Psoas muscle (tissue), 8 donors: Measurements from ENCODE around the gene PLXDC1. TPM values are rescaled to one million over a fixed set of nuclear protein-coding genes. Genes with fewer than 3 reads are reported as not detected.

Source experiments
- ATAC-seq, 4 donors: fragments of 200-7000 bp; cut with Tn5 transposase; one replicate each; pipeline ENCODE4 v1.9.1; 2020; ENCODE audit warnings: moderate library complexity in 3 of 4, mild to moderate bottlenecking in 2 of 4
- DNase-seq, 2 donors: peaks; one replicate each; pipeline ENCODE4 v3.0.0-alpha.2; 2020
- H3K27ac ChIP-seq: fragments of 200-600 bp; one replicate; pipeline ENCODE4 v1.8.0; 2022
- H3K27me3 ChIP-seq, 3 donors: fragments of 200-600 bp in 1 of 3; one replicate each; pipeline versions ENCODE4 v1.6.1 to v1.8.0; 2013 to 2022; ENCODE audit warnings: low read length in 2 of 3, mild to moderate bottlenecking in 2 of 3, moderate library complexity in 1 of 3; ENCODE audit not compliant: insufficient read depth in 3 of 3
- H3K36me3 ChIP-seq, 2 donors: fragments of 200-600 bp in 1 of 2; one replicate each; pipeline versions ENCODE4 v1.6.1 to v1.8.0; 2013 to 2022; ENCODE audit warnings: low read depth in 1 of 2, mild to moderate bottlenecking in 1 of 2, moderate library complexity in 1 of 2; ENCODE audit not compliant: insufficient read depth in 1 of 2
- H3K4me1 ChIP-seq: fragments of 200-600 bp; one replicate; pipeline ENCODE4 v1.8.0; 2022
- H3K4me3 ChIP-seq: fragments of 200-600 bp; one replicate; pipeline ENCODE4 v1.8.0; 2022; ENCODE audit warnings: mild to moderate bottlenecking
- H3K9me3 ChIP-seq: fragments of 200-600 bp; one replicate; pipeline ENCODE4 v1.8.0; 2022
- WGBS, 3 donors: extraction: QIAGEN DNeasy Blood & Tissue Kit; methylation state at CpG; one replicate each; pipeline versions ENCODE4 v1.1.6 to v1.1.7; 2013; 5-methylcytosine and 5-hydroxymethylcytosine counted together
- intact Hi-C, 2 donors: fragments of 100-400 bp; cut with DNase I; formaldehyde crosslinking; loops; one replicate each; pipeline versions ENCODE4 v1.11.0 to v1.14.2; 2022
- polyA plus RNA-seq, 3 donors: library from polyadenylated mRNA; stranded (reverse); fragments of 200-250 nt; gene quantifications; one replicate each; pipeline ENCODE4 v1.2.3, GENCODE V29; 2013
- total RNA-seq, 4 donors: library from RNA; stranded (reverse); fragmentation: NEBNext Ultra II Directional in 2 of 4; extraction: Animal tissue kit (Norgen Biotek cat#: 25700) in 2 of 4; gene quantifications; one replicate each; pipeline versions ENCODE4 v1.2.1 to v1.2.4, GENCODE V29; 2021 to 2023
- TF ChIP-seq, protein P1 (sequence below): fragments of 200-600 bp; IDR thresholded peaks from one replicate; pipeline ENCODE4 v1.8.0; 2022; ENCODE audit warnings: antibody characterized with exemption
- donor health status: healthy with polysubstance abuse.
- donor health status: DM: no; HTN: no; CAD: no; lungs with moderate emphysema.
- donor health status: Bipolar disorder and iron deficiency.
- donor health status: healthy.
- donor health status: DM: yes; HTN: yes; CAD: no.
- donor health status: DM: no; HTN: no; CAD: no.
- donor health status: DM: no; HTN: no; CAD: no.
- donor health status: DM: yes; HTN: yes; CAD: no.

The PLXDC1 gene
- total and polyA plus RNA-seq, 7 donors: 2.3 to 9.2 (median 3.2) TPM

DNA sequence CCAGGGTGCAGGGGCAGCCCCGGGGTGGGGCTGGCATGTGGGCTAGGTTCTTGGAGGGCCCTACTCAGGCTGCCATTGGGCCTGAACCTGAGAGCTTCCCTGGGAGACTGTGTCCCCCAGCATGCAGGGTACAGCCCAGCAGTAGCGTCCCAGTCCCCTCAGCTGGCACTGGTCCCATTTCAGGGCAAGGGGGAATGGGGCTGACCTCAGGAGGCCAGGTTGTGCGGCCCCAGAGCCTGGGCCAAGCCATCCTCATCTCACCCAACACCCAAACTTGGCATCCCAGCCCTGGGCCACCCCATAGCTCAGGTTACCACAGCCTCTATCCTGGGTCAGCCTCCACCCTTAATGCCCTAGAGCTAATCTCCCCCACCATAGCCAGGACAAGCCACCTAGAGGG, 6.3 kb downstream of the PLXDC1 start:
- no peak for ATAC-seq
- intact Hi-C loops: no loop called here
- Histone ChIP-seq H3K36me3 (no peaks in the 10 kb centered on the region), H3K4me3 (no peak overlapping the region), H3K27me3 (peaks cover 0 to 4% (median 0%) of the 10 kb centered on the region in 3 donors), H3K27ac (no peak overlapping the region), H3K9me3 (no peaks in the 10 kb centered on the region), H3K4me1 (no peaks in the 10 kb centered on the region)
- TF ChIP-seq, protein P1, sequence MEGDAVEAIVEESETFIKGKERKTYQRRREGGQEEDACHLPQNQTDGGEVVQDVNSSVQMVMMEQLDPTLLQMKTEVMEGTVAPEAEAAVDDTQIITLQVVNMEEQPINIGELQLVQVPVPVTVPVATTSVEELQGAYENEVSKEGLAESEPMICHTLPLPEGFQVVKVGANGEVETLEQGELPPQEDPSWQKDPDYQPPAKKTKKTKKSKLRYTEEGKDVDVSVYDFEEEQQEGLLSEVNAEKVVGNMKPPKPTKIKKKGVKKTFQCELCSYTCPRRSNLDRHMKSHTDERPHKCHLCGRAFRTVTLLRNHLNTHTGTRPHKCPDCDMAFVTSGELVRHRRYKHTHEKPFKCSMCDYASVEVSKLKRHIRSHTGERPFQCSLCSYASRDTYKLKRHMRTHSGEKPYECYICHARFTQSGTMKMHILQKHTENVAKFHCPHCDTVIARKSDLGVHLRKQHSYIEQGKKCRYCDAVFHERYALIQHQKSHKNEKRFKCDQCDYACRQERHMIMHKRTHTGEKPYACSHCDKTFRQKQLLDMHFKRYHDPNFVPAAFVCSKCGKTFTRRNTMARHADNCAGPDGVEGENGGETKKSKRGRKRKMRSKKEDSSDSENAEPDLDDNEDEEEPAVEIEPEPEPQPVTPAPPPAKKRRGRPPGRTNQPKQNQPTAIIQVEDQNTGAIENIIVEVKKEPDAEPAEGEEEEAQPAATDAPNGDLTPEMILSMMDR: no peak
- DNase-seq: peak in 1 of 2 donors; percentile 48
- 64 to 75% (median 68%) methylated on average over 3 of the region's 3 CpGs for WGBS, 3 donors

DNA sequence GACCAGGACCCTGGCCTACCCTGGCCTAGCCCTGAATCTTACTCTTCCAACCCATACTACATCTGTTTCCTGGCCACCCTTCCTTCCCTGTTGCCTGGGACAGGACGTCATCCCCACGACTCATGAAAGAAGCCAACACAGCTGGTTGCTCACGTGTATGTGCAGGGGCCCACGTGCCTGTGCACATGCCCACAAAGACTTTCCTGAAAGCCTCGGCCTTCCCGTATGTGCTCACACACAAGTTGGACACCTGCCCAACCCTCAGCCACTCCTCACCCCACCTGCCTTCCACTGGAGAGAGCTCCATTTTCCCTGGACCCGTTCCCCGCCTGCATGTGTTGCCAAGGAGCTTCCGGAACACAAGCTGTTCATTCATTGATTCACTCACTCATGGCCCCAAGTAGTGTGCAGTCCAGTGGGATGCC, 7.0 kb downstream of the PLXDC1 start:
- Histone ChIP-seq H3K9me3 (no peaks in the 10 kb centered on the region), H3K36me3 (no peaks in the 10 kb centered on the region), H3K27ac (peak overlapping the region; percentile 57), H3K4me3 (no peak overlapping the region), H3K27me3 (no peaks in the 10 kb centered on the region), H3K4me1 (no peaks in the 10 kb centered on the region)
- intact Hi-C loops: no loop called here
- DNase-seq: peak; percentile 93 to 95
- peak; percentile 75 to 83 (median 80) for ATAC-seq
- 8 to 19% (median 12%) methylated on average over 9 of the region's 9 CpGs for WGBS, 3 donors
- TF ChIP-seq, protein P1: no peak

DNA sequence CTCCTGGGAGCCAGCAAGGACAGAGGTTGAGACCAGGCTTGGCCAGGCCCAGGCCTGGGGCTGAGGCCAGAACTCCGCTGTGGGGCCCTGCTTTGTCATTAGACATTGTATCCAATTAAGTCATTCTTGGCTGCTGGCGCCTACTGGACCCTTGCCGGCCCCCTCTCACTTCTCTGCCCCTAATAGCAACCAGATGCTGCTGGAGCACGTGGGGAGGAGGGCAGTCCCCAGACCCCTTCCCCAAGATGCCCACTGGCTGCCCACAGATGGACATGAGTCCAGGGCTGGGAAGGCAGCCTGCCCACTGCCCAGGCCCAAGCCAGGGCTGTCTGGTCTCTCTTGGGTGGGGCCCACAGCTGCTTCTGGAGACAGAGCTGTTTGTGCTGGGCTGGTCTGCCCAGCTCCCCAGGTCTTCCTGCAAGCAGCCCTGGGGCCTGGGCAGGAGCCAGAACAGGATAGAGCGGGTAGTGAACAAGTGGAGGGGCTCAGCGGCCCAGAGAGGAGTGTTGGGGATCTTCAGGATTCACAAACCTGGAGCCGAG, 7.8 kb downstream of the PLXDC1 start:
- TF ChIP-seq, protein P1: no peak
- Histone ChIP-seq H3K36me3 (no peaks in the 10 kb centered on the region), H3K4me3 (no peak overlapping the region), H3K27me3 (no peaks in the 10 kb centered on the region), H3K4me1 (no peaks in the 10 kb centered on the region), H3K27ac (peak overlapping the region; percentile 57), H3K9me3 (no peaks in the 10 kb centered on the region)
- ATAC-seq (peak; percentile 38 to 72 (median 47)), DNase-seq (peak; percentile 79 to 86)
- WGBS, 3 donors: 46 to 60% (median 47%) methylated on average over 7 of the region's 7 CpGs
- intact Hi-C loops: no loop called here

DNA sequence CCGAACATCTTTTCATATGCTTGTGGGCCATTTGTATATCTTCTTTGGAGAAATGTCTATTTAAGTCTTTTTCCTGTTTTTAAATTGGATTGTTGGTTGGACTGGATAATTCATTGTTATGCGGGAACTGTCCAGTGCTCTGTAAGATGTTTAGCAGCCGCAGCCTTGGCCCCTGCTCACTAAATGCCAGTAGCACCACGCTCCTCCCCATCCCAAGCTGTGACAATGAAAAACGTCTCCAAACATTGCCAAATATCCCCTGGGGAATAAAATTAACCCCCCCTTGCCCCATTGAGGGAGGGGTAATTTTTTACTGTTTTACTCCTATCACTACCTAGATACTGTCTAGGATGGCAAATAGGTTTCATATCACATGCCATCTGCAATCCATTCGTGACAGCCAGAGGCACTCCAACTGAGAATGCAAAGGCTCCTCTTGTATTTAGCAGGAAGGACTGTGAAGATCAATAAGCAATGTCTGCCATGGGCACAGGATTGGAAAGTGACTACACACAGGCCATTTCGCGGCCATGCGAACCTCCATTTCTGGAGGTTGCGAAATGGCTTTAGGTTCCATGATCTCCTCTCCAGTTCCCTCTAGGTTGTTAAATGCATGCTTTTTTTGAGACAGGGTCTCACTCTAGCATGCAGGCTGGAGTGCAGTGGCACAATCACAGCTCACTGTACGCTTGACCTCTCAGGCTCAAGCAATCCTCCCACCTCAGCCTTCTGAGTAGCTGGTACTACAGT, 9.3 kb downstream of the PLXDC1 start:
- WGBS, 3 donors: 76 to 85% (median 81%) methylated on average over 11 of the region's 11 CpGs
- Histone ChIP-seq H3K27ac (no peak overlapping the region), H3K4me1 (no peaks in the 10 kb centered on the region), H3K9me3 (no peaks in the 10 kb centered on the region), H3K27me3 (no peaks in the 10 kb centered on the region), H3K4me3 (no peak overlapping the region), H3K36me3 (no peaks in the 10 kb centered on the region)
- DNase-seq (peak in 1 of 2 donors; percentile 20), ATAC-seq (no peak)
- intact Hi-C loops: no loop called here
- TF ChIP-seq, protein P1: no peak
